HG03460 (cell line): ENCODE measurements around the gene RANGAP1.
A peak's percentile ranks its signal among the peaks of the same experiment; 100 is the strongest.

Source experiments
- ATAC-seq: cut with Tn5 transposase; IDR thresholded peaks from one replicate; pipeline ENCODE4 v1.9.1; 2021; ENCODE audit not compliant: unreplicated experiment

RANGAP1 gene

DNA sequence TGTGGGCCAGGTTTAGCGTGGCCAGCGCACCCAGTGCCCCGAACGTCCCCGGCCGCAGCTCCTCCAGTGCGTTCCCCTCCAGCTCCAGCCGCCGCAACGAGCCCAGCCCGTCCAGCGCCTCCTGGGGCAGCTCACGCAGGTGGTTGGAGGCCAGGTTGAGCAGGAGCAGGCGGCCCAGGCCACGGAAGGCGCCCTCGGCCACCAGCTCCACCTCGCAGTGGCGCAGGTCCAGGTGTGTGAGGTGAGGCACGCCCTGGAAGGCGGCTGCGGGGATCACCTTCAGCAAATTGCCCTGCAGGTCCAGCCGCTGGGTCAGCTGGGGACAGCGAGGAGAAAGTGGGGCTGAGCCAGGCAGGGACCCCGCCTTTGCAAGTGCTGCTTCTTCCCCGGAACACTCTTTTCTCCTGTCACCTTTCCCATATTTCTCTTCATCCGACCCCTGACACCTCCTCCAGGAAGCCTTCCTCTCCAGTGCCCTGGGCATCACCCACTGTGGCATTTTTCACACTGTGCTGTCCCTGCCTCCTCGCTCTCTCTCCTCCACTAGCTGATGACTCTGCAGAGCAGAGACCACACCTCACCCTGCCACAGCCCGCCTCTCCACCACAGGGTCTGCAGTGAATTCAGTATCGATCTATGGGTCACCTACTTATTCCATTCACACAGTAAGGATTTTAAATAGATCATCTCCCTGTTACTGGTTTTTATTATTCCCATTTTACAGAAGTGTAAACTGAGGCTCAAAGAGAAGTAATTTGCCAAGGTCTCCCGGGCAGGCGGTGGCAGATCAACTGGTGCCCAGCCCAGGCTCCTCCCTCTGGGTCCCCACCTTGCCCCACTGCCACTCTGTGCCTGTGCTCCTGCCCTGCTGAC, 47.2 kb downstream of the RANGAP1 start:
- ATAC-seq = no peak

DNA sequence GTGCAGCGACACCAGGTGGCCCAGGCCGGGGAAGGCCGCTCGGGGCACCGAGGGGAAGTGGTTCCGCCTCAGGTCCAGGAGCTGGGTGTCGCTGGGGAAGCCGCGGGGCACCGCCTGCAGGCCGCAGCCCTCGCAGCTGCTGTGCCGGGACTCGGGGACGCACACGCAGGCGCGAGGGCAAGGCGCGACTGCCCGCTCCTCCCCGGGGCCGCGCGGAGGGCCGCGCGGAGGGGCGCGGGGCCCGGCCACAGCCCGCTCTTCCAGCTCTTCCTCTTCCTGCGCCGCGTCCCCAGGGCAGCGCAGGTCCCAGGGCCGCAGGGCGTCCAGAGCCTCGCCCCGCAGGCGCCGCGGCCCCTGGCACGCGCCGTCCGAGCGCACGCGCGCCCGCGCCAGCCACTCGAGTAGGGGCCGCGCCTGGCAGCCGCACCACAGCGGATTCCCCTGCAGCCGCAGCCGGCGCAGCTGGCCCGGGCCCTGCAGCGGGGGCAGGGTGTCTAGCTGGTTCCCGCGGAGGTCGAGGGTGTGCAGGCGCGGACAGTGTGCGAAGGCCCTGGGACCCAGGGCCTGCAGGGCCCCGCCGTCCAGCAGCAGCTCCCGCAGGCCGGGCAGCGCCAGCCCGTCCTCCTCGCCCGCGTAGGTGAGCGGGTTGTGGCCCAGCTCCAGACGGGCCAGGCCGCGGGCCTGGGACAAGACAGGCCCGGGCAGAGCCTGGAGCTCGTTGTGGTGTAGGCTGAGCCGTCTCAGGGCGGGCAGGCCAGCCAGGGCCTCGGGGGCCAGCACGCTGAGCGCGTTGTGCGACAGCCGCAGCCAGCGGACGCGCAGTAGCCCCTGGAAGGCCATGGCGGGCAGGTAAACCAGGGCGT, 48.0 kb downstream of the RANGAP1 start:
- peak; percentile 60 for ATAC-seq

GRCh38 chr22:41237036-41237706, 48.8 kb downstream of the RANGAP1 start:
- no peak for ATAC-seq

- no peak for ATAC-seq
These were observed 50.9 kb downstream of the RANGAP1 start for GRCh38 chr22:41234815-41235695.

DNA sequence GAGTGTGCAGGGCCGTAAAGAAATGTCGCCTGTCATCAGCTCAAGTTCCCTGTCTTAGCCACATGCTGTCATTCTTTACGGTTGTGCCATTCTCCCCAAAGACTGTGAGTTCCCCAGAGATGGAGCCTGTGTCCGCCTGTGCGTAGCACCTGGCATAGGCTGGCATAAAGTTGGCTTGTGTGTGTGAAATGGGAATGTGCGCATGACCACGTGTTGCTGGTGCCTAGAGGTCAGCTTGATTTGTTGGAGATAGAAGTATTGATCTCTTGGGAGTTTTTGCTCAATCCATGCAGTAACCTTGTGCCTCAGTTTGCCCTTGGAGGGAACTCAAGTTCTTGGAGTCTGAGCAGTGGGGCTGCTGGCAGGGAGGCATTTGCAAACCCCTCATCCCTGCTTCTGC, 54.6 kb downstream of the RANGAP1 start:
- no peak for ATAC-seq

GRCh38 chr22:41230401-41230785, 55.6 kb downstream of the RANGAP1 start:
- ATAC-seq = no peak

DNA sequence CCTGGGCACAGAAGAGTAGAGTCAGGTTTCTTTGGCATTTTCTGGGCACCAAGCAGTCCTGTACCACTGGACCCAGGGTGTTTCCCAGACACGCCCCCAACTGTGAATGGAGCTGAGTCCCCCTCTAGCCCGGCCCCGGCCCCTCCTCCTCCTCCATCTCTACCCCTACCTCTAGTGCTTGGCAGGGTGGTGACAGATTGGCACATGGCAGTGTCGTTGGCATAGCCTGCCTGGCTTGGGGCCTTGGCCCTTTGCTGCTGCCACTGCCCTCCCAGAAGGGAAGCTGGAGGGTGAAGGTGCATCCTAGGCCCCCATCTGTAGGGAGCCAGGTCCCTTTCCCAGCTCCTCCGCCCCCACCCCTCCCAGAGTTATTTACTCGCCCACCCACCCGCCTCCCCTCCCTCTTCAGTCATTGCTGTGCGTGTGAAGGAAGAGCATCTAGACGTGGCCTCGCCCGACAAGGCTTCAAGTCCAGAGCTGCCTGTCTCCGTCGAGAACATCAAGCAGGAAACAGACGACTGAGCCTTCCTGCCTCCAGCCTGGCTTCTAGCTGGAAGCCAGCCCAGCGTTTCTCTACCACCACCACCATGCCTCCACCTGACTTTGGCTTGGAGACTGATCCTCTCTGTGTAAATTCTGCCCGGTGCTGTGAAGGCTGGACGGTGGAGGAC, 56.1 kb downstream of the RANGAP1 start:
- ATAC-seq = no peak

DNA sequence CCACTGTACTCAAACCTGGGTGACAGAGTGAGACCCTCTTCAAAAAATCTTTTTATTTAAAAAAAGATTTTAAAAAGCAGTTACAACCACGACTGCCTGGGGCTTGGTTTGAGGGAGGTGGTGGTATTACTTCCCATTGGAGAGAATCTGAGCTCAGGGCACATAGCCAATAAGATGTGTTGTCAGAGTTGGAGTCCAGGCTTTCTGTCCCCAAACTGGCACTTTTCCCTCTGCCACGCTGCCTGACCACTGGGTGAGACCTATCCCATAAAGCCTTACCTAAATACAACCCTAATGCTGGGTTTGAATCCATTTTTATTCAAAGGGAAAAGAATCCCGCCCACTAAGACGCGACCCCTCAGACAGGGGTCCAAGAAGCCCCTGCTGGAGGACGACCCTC, 56.8 kb downstream of the RANGAP1 start:
- ATAC-seq = no peak

- no peak for ATAC-seq
These were observed 59.0 kb downstream of the RANGAP1 start for GRCh38 chr22:41226723-41227655.

GRCh38 chr22:41223535-41223934, 62.5 kb downstream of the RANGAP1 start:
- ATAC-seq = no peak

GRCh38 chr22:41222846-41223507, 63.0 kb downstream of the RANGAP1 start:
- ATAC-seq = no peak

DNA sequence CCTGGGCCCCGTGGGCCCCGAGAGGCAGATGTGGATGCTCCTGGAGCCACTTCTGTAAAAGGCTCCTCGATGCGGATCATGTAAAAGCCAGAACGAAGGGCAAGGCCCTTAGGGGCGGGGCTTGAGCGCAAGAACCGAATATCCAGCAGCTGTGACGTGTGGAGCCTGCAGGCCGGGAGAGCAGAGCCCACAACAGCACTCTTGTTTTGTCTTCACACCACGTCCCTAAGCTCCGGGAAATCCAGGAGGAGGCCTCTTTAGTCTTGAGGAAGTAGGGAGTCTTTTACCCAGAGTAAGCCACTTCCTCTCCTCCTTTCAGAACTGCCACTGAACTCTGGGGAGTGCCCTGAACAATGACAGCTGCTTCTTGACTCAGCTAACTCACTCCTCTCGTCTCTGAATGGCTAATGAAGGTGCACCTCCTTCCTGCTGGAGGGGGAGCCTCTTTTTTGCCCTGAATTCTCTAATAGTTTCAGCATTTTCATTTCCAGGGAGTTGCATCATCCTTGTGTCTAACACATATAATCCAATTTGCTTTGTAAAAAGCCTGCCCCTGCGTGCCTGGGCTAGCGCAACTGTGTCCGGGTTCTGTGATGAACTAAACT, 68.3 kb downstream of the RANGAP1 start:
- peak; percentile 56 for ATAC-seq

GRCh38 chr22:41216984-41217383, 69.0 kb downstream of the RANGAP1 start:
- ATAC-seq = no peak

GRCh38 chr22:41215926-41216325, 70.1 kb downstream of the RANGAP1 start:
- no peak for ATAC-seq

- no peak for ATAC-seq
These were observed 70.6 kb downstream of the RANGAP1 start for GRCh38 chr22:41215409-41215808.

- no peak for ATAC-seq
These were observed 79.3 kb downstream of the RANGAP1 start for GRCh38 chr22:41206719-41207118.

DNA sequence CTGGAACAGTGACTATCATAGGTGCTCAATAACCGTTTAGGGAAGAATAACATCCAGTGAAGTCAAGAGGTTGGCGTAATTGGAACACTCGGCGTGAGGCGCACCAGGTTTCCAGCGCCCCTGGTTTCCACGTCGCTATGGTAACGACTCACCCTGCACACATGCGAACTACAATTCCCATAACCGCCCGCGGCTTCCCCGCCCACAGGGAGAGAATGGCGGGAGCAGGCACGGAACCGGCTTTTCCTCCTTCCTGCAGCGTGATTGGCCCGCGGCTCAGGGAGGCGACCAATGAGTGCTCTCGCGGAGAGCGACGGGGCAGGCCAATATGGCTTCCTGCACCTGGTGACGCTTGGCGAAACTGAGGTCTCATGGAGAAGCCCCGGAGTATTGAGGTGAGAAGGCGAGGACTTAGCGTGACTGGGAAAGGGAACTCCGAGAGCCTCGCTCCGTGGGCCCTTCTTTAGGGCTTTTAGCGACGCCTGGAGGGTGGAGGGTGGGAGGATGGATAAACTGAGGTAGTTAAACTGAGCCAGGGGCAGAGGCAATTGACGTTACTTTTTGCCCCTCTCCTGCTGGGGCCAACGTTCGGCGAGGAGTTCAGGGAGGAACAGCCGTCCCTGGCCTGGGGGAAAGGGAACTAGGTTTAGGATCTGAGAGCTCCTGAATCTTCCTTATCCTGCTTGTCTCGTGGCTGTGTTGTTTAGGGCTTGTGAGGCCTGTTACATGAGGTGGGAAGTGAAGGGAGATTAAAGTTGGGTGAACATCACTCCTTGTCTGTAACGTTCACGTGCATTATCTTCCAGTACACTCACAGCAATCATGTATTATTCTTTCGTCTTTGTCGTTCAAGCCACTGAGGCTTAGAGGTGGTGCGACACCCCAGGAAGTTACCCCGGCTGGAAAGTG, 80.7 kb downstream of the RANGAP1 start, which contains the start of gene L3MBTL2:
Gene L3MBTL2 (plus strand): TSS at position 321 of the 909 bp plus-strand sequence. CDS start 51 bp downstream, at position 372.
- peak; percentile 92 for ATAC-seq
